Activated CD4-positive, alpha-beta memory T cell treated with anti-CD3 and anti-CD28 coated beads for 36 hours (primary cell): Measurements from ENCODE around the gene APOC1. TPM values are rescaled to one million over a fixed set of nuclear protein-coding genes. Genes with fewer than 3 reads are reported as not detected.
A peak's percentile ranks its signal among the peaks of the same experiment; 100 is the strongest.

ENCODE experiments used
- CTCF ChIA-PET: fragments of 350-600 bp; sonication (Branson Sonifier 250); formaldehyde crosslinking; loops from one replicate; lab custom pipeline; 2021; ENCODE audit warnings: antibody characterized with exemption, inconsistent platforms; lab: Charles Lee
- POLR2A ChIA-PET: fragments of 350-600 bp; sonication (Branson Sonifier 250); formaldehyde crosslinking; loops from one replicate; lab custom pipeline; 2021; ENCODE audit warnings: antibody characterized with exemption; lab: Charles Lee
- DNase-seq: peaks from one replicate; pipeline ENCODE4 v3.0.0-alpha.2; 2020
- H3K27ac Mint-ChIP-seq: one replicate; pipeline ENCODE4 v1.8.0; 2021; ENCODE audit warnings: mixed read lengths
- H3K27me3 Mint-ChIP-seq: one replicate; pipeline ENCODE4 v1.8.0; 2021; ENCODE audit warnings: mixed read lengths
- H3K36me3 Mint-ChIP-seq: one replicate; pipeline ENCODE4 v1.8.0; 2021; ENCODE audit warnings: mixed read lengths
- H3K4me1 Mint-ChIP-seq: one replicate; pipeline ENCODE4 v1.8.0; 2021; ENCODE audit warnings: low read depth, mixed read lengths
- H3K4me3 Mint-ChIP-seq: one replicate; pipeline ENCODE4 v1.8.0; 2021; ENCODE audit warnings: mild to moderate bottlenecking, mixed read lengths
- H3K9me3 Mint-ChIP-seq: one replicate; pipeline ENCODE4 v1.8.0; 2021; ENCODE audit warnings: mixed read lengths
- intact Hi-C: fragments of 100-400 bp; cut with micrococcal nuclease; formaldehyde crosslinking; loops from one replicate; pipeline ENCODE4 v1.15.1; 2023
- total RNA-seq, 2 experiments: library from RNA; stranded (reverse); gene quantifications; one replicate each; pipeline ENCODE4 v1.2.3, GENCODE V29; 2021

Gene APOC1
- total RNA-seq, 2 experiments from 2014 or later = 1.4 to 2.2 TPM

DNA sequence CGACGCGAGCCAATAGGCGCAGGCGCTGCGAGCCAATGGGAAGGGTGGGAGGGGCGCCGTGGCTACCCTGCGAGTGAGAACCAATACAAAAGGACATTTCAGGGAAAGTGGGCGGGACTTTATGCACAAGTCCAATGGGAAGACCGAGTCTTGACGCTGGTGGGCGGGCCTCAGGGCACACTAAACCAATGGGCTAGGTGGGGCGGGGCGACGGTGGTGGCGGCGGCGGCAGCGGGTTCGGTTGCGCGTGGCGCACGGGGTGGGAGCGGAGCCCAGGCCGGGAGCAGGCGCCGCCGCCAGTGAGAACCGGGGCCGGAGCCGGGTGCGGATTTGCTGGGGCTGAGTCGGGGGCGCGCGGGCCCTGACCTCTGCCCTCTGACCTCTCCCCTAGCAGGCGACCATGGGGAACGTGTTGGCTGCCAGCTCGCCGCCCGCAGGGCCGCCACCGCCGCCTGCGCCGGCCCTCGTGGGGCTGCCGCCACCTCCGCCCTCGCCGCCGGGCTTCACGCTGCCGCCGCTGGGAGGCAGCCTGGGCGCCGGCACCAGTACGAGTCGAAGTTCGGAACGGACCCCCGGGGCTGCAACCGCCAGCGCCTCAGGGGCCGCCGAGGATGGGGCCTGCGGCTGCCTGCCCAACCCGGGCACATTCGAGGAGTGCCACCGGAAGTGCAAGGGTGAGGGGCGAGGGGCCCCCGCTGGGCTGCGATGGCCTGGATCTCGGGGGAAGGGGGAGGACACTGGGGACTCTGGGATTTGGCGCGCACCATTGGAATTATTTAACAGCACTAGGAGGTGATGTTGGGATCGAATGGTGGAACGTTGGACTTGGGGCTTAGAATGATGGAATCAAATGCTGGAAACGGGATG is 23.2 kb upstream of the APOC1 start, which contains the start of gene TOMM40:
TOMM40 (plus strand) TSS at position 239 of the 867 bp plus-strand sequence; CDS start at position 401, 162 bp downstream.
- H3K4me3 Mint-ChIP-seq = peak within 1 kb of the TSS; percentile 85

DNA sequence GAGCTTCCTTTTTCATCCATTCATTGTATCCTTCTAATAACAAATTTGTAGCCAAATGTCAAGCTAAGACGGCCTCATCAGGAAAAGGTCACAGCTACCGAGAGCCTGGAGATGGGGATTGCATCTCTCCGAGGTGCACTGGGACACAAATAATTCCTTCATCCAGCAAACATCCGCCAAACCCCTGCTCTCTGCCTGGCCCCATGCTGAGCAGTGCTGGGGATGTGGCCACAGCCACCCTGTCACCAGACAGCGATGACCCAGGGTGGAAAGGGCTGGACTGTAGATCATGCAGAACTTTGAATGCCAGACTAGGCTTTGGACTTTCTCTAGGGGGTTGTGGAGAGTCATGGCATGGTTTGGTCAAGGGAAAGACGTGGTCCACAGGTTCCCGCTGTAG is 21.5 kb upstream of the APOC1 start:
- intact Hi-C loops = no loop called here
- Mint-ChIP-seq H3K27me3 (no peaks in the 10 kb centered on the region), H3K27ac (no peak overlapping the region), H3K4me1 (peaks cover 28% of the 10 kb centered on the region), H3K4me3 (peak overlapping the region; percentile 84), H3K9me3 (no peaks in the 10 kb centered on the region), H3K36me3 (peaks cover 46% of the 10 kb centered on the region)
- POLR2A ChIA-PET = no interaction called here
- CTCF ChIA-PET = interaction anchor here (1.3 to 3.6 kb wide), 3 partner anchors 12 to 167 kb away, joined by 4 to 23 read pairs (median 4); partner anchors contain the start of gene APOE
- no peak for DNase-seq

More for the DNA sequence above, 23.2 kb upstream of the APOC1 start, which contains the start of gene TOMM40:
- intact Hi-C loops = loop anchor here (2.0 kb wide), 2 partner anchors 138 to 148 kb away; partner anchors contain the start of gene CLASRP
- H3K27me3 Mint-ChIP-seq = no peaks in the 10 kb centered on the region
- H3K27ac Mint-ChIP-seq = peak within 1 kb of the TSS; percentile 97
- ChIA-PET POLR2A (interaction anchor here (0.6 to 1.3 kb wide), 3 partner anchors 14 to 731 kb away, joined by 3 to 6 read pairs (median 4); partner anchors contain the start of gene APOE), CTCF (interaction anchor here (1.3 to 3.6 kb wide), 2 partner anchors 13 to 287 kb away, joined by 3 to 23 read pairs; partner anchors contain the start of genes APOE and BLOC1S3)
- DNase-seq = peak; percentile 37
- H3K36me3 Mint-ChIP-seq = peaks cover 39% of the 10 kb centered on the region
- peaks cover 28% of the 10 kb centered on the region for H3K4me1 Mint-ChIP-seq
- no peaks in the 10 kb centered on the region for H3K9me3 Mint-ChIP-seq

DNA sequence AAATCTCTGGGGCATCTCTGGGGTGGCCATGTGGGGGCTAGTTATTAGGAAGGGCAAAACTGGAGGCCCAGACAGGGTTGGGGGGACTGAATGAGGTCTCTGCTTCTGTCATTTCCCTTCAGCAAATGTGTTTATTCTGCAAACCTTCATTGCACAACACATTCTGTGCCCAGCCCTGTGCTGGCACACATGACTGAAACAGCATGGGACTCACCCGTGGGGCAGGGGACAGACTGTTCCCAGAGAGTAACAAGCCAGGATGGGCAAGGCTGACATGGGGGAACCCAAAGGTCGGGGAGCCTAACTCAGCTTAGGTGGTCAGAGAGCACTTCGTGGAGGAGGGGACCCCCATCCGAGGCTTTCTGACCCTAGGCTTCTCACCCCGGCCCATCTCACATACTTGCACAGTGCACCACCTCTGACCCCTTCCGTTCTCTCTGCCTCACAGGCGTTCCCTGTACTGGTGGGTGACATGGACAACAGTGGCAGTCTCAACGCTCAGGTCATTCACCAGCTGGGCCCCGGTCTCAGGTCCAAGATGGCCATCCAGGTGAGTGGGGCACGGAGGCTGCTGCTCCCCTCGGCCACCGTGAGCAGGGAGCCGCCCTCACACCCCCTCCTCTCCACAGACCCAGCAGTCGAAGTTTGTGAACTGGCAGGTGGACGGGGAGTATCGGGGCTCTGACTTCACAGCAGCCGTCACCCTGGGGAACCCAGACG is 20.9 kb upstream of the APOC1 start:
- Mint-ChIP-seq H3K27ac (no peak overlapping the region), H3K4me3 (peak overlapping the region; percentile 84), H3K36me3 (peaks cover 50% of the 10 kb centered on the region), H3K9me3 (no peaks in the 10 kb centered on the region), H3K27me3 (no peaks in the 10 kb centered on the region), H3K4me1 (peaks cover 28% of the 10 kb centered on the region)
- ChIA-PET POLR2A (no interaction called here), CTCF (interaction anchor here (1.4 to 3.6 kb wide), 2 partner anchors 11 to 57 kb away, joined by 4 to 23 read pairs; partner anchors contain the start of gene APOE)
- no peak for DNase-seq
- intact Hi-C loops = no loop called here

DNA sequence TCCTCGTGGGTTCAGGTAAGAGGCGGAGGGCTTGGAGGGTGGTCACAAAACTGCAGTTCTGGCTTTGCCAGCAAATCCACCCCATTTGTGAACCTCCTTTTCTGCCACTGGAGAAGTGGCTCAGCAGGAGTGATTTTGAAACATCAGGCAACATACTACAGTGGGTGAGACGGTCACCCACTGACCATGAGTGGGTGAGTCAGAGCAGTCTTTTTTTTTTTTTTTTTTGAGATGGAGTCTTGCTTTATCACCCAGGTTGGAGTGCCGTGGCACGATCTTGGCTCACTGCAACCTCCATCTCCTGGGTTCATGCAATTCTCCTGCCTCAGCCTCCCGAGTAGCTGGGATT is 20.4 kb upstream of the APOC1 start:
- H3K27ac Mint-ChIP-seq = no peak overlapping the region
- H3K36me3 Mint-ChIP-seq = peaks cover 50% of the 10 kb centered on the region
- intact Hi-C loops = no loop called here
- H3K4me1 Mint-ChIP-seq = peaks cover 27% of the 10 kb centered on the region
- H3K4me3 Mint-ChIP-seq = no peak overlapping the region
- DNase-seq = no peak
- no peaks in the 10 kb centered on the region for H3K27me3 Mint-ChIP-seq
- CTCF ChIA-PET = interaction anchor here (1.5 to 2.6 kb wide), 2 partner anchors 11 to 58 kb away, joined by 4 to 11 read pairs; partner anchors contain the start of gene APOE
- POLR2A ChIA-PET = no interaction called here
- no peaks in the 10 kb centered on the region for H3K9me3 Mint-ChIP-seq

GRCh38 chr19:44894946-44895345 is 19.5 kb upstream of the APOC1 start:
- POLR2A ChIA-PET = no interaction called here
- intact Hi-C loops = no loop called here
- H3K27ac Mint-ChIP-seq = no peak overlapping the region

GRCh38 chr19:44897835-44898234 is 16.6 kb upstream of the APOC1 start:
- intact Hi-C loops = no loop called here
- H3K9me3 Mint-ChIP-seq = no peaks in the 10 kb centered on the region
- H3K4me3 Mint-ChIP-seq = no peak overlapping the region
- ChIA-PET CTCF (no interaction called here), POLR2A (no interaction called here)
- no peak for DNase-seq
- peaks cover 9% of the 10 kb centered on the region for H3K4me1 Mint-ChIP-seq
- H3K27ac Mint-ChIP-seq = no peak overlapping the region
- no peaks in the 10 kb centered on the region for H3K27me3 Mint-ChIP-seq
- peaks cover 47% of the 10 kb centered on the region for H3K36me3 Mint-ChIP-seq

More at GRCh38 chr19:44894946-44895345, 19.5 kb upstream of the APOC1 start:
- H3K36me3 Mint-ChIP-seq = peaks cover 52% of the 10 kb centered on the region
- H3K9me3 Mint-ChIP-seq = no peaks in the 10 kb centered on the region
- H3K4me3 Mint-ChIP-seq = no peak overlapping the region
- H3K4me1 Mint-ChIP-seq = peaks cover 26% of the 10 kb centered on the region
- DNase-seq = no peak
- CTCF ChIA-PET = interaction anchor here (1.5 to 2.6 kb wide), 2 partner anchors 10 to 58 kb away, joined by 4 to 11 read pairs; partner anchors contain the start of gene APOE
- H3K27me3 Mint-ChIP-seq = no peaks in the 10 kb centered on the region

GRCh38 chr19:44900328-44901244 is 13.8 kb upstream of the APOC1 start:
- ChIA-PET CTCF (no interaction called here), POLR2A (no interaction called here)
- peaks cover 33% of the 10 kb centered on the region for H3K36me3 Mint-ChIP-seq
- intact Hi-C loops = no loop called here
- no peak for DNase-seq
- H3K27me3 Mint-ChIP-seq = no peaks in the 10 kb centered on the region
- H3K27ac Mint-ChIP-seq = no peak overlapping the region
- H3K4me1 Mint-ChIP-seq = peaks cover 1% of the 10 kb centered on the region
- no peaks in the 10 kb centered on the region for H3K9me3 Mint-ChIP-seq
- no peak overlapping the region for H3K4me3 Mint-ChIP-seq

- CTCF ChIA-PET = interaction anchor here (1.0 to 4.6 kb wide), 5 partner anchors 10 to 57 kb away, joined by 3 to 23 read pairs (median 11); partner anchors contain the start of gene TOMM40
- intact Hi-C loops = loop anchor here (1.0 kb wide), 1 partner anchor 48 kb away; no protein-coding TSS in a partner anchor
- Mint-ChIP-seq H3K27me3 (peaks cover 18% of the 10 kb centered on the region), H3K4me1 (peaks cover 6% of the 10 kb centered on the region), H3K9me3 (no peaks in the 10 kb centered on the region), H3K36me3 (peaks cover 17% of the 10 kb centered on the region), H3K4me3 (no peak overlapping the region), H3K27ac (no peak overlapping the region)
- no peak for DNase-seq
- POLR2A ChIA-PET = no interaction called here
Measured at GRCh38 chr19:44903216-44903601, 11.2 kb upstream of the APOC1 start.

GRCh38 chr19:44903602-44904425 is 10.6 kb upstream of the APOC1 start:
- no peak overlapping the region for H3K4me3 Mint-ChIP-seq
- DNase-seq = peak; percentile 82
- no peak overlapping the region for H3K27ac Mint-ChIP-seq
- H3K4me1 Mint-ChIP-seq = peaks cover 6% of the 10 kb centered on the region
- intact Hi-C loops = loop anchor here (1.0 kb wide), 1 partner anchor 47 kb away; no protein-coding TSS in a partner anchor
- H3K36me3 Mint-ChIP-seq = peaks cover 17% of the 10 kb centered on the region
- POLR2A ChIA-PET = interaction anchor here (1.7 kb wide), 1 partner anchor 11 kb away, joined by 5 read pairs; the partner anchor contains the start of gene APOC1
- no peaks in the 10 kb centered on the region for H3K9me3 Mint-ChIP-seq
- H3K27me3 Mint-ChIP-seq = peaks cover 18% of the 10 kb centered on the region
- CTCF ChIA-PET = interaction anchor here (0.6 to 4.6 kb wide), 7 partner anchors 8 to 57 kb away, joined by 3 to 23 read pairs (median 11); partner anchors contain the start of gene TOMM40

- Mint-ChIP-seq H3K27ac (no peak overlapping the region), H3K4me1 (peaks cover 6% of the 10 kb centered on the region), H3K9me3 (no peaks in the 10 kb centered on the region), H3K36me3 (peaks cover 17% of the 10 kb centered on the region), H3K4me3 (no peak overlapping the region), H3K27me3 (peaks cover 18% of the 10 kb centered on the region)
- POLR2A ChIA-PET = interaction anchor here (1.7 kb wide), 1 partner anchor 10 kb away, joined by 5 read pairs; the partner anchor contains the start of gene APOC1
- CTCF ChIA-PET = interaction anchor here (0.6 to 4.6 kb wide), 8 partner anchors 8 to 155 kb away, joined by 3 to 23 read pairs (median 7); partner anchors contain the start of gene TOMM40
- intact Hi-C loops = no loop called here
- DNase-seq = no peak
Measured at GRCh38 chr19:44904426-44904994, 9.9 kb upstream of the APOC1 start.
